ENCODE results near the gene KRT34.

GRCh38 chr17:41420134-41420533, 38.0 kb upstream of the KRT34 start:
- TF ChIP-seq REST (tag by site-specific recombination; IDR thresholded peaks at IDR 0.05) (no peak), CTCF (tag by site-specific recombination; IDR thresholded peaks at IDR 0.05) (no peak), ZNF510 (tag by site-specific recombination; IDR thresholded peaks at IDR 0.05; ENCODE audit: insufficient replicate concordance) (no peak), ZBTB20 (tag by site-specific recombination; IDR thresholded peaks at IDR 0.05) (no peak)

All from HEK293 (cell line).